Heart right ventricle (tissue), 16 donors: Measurements from ENCODE around the gene FSTL5. TPM values are rescaled to one million over a fixed set of nuclear protein-coding genes. Genes with fewer than 3 reads are reported as not detected.

ENCODE experiments used
- ATAC-seq, 8 donors: fragments of 200-7000 bp; cut with Tn5 transposase; one replicate each; pipeline ENCODE4 v1.9.1; 2020; ENCODE audit warnings: mild to moderate bottlenecking in 8 of 8, moderate library complexity in 8 of 8, moderate number of reproducible peaks in 1 of 8
- DNase-seq, 2 donors: peaks; one replicate each; pipeline ENCODE4 v3.0.0-alpha.2; 2020
- H3K27ac ChIP-seq, 10 donors: fragments of 200-600 bp; sonication (generic) in 2 of 10; one replicate each; pipeline versions ENCODE4 v1.5.0 to v1.8.0; 2020 to 2022; ENCODE audit warnings: mild to moderate bottlenecking in 3 of 10
- H3K27me3 ChIP-seq, 7 donors: fragments of 200-600 bp; one replicate each; pipeline ENCODE4 v1.8.0; 2021 to 2022; ENCODE audit warnings: mild to moderate bottlenecking in 2 of 7
- H3K36me3 ChIP-seq, 9 donors: fragments of 200-600 bp; sonication (generic) in 1 of 9; one replicate each; pipeline versions ENCODE4 v1.5.0 to v1.8.0; 2020 to 2022; ENCODE audit warnings: mild to moderate bottlenecking in 2 of 9
- H3K4me1 ChIP-seq, 9 donors: fragments of 200-600 bp; sonication (generic) in 1 of 9; one replicate each; pipeline versions ENCODE4 v1.5.0 to v1.8.0; 2020 to 2022; ENCODE audit warnings: mild to moderate bottlenecking in 4 of 9
- H3K4me3 ChIP-seq, 10 donors: fragments of 200-600 bp; sonication (generic) in 2 of 10; one replicate each; pipeline versions ENCODE4 v1.5.0 to v1.8.0; 2020 to 2022; ENCODE audit warnings: mild to moderate bottlenecking in 7 of 10, moderate library complexity in 2 of 10
- H3K9me3 ChIP-seq, 11 donors: fragments of 200-600 bp in 10 of 11; sonication (generic) in 2 of 11; one replicate each; pipeline versions ENCODE4 v1.5.0 to v1.8.0; 2013 to 2022; ENCODE audit warnings: mild to moderate bottlenecking in 2 of 11, control low read depth in 1 of 11, moderate library complexity in 1 of 11
- CTCF ChIP-seq, 9 donors: fragments of 200-600 bp; sonication (generic) in 2 of 9; IDR thresholded peaks; one replicate each; pipeline versions ENCODE4 v1.5.0 to v1.8.0; 2021 to 2022; ENCODE audit warnings: antibody characterized with exemption in 9 of 9, mild to moderate bottlenecking in 5 of 9, moderate library complexity in 1 of 9
- WGBS, 2 donors: extraction: QIAGEN DNeasy Blood & Tissue Kit; methylation state at CpG; one replicate each; pipeline ENCODE4 v1.1.7; 2013; ENCODE audit warnings: inconsistent platforms in 1 of 2; 5-methylcytosine and 5-hydroxymethylcytosine counted together
- intact Hi-C, 10 donors: fragments of 100-400 bp; cut with DNase I; formaldehyde crosslinking; loops; one replicate each; pipeline versions ENCODE4 v1.11.1 to v1.14.2; 2022
- polyA plus RNA-seq, 2 donors: library from polyadenylated mRNA; stranded (reverse); fragments of 200-250 nt; gene quantifications; one replicate each; pipeline ENCODE4 v1.2.3, GENCODE V29; 2013
- total RNA-seq, 10 donors: library from RNA; stranded (reverse); fragmentation: NEBNext Ultra II Directional in 3 of 10; extraction: Animal tissue kit (Norgen Biotek cat#: 25700) in 3 of 10; gene quantifications; one replicate each; pipeline versions ENCODE4 v1.2.1 to v1.2.4, GENCODE V29; 2021 to 2023
- donor health status: Arrhythmogenic right ventricular cardiomyopathy.
- donor health status: ischemic (EF 13 %, LVEDD 7.1; RV severe dilation, severe dysfunction).
- donor health status: healthy with polysubstance abuse.
- donor health status: DM: no; HTN: yes; CAD: no.
- donor health status: DM: no; HTN: no; CAD: no.
- donor health status: ischemic (EF 25% LVEDD 6.9; RV normal size, moderate dysfunction).
- donor health status: ischemic (EF 25% LVEDD 5.7; RV mildly dilated, moderate dysfunction).
- donor health status: healthy.
- donor health status: DM: yes; HTN: yes; CAD: no.
- donor health status: Ischemic cardiomyopathy.
- donor health status: ischemic (EF 35%, LVEDD 5.7; RV mildly dilated, moderate dysfunction).
- donor health status: nonischemic (EF 11% LVEDD 7.7; RV severe dilation, severe dysfunction).
- donor health status: DM: yes; HTN: yes; CAD: no.
- donor health status: PGD.
- donor health status: ischemic (EF 29% LVEDD 5.4; RV normal size, mild dysfunction).
- donor health status: nonischemic (EF 23%, LVEDD 6.1; RV moderate dilation, normal function).

FSTL5 gene
- total and polyA plus RNA-seq, 12 donors: 0.01 TPM; not detected in 11

- no peak overlapping the region for H3K4me3 ChIP-seq
- H3K4me1 ChIP-seq: no peaks in the 10 kb centered on the region
- ATAC-seq (no peak), DNase-seq (no peak)
- 70 to 82% methylated on average over 2 of the region's 2 CpGs for WGBS, 2 donors
- H3K36me3 ChIP-seq: no peaks in the 10 kb centered on the region
- no peaks in the 10 kb centered on the region for H3K27me3 ChIP-seq
- H3K27ac ChIP-seq: no peak overlapping the region
- TF ChIP-seq CTCF (IDR thresholded peaks at IDR 0.05): no peak
- intact Hi-C loops: no loop called here
- H3K9me3 ChIP-seq: no peaks in the 10 kb centered on the region
These were observed 46.7 kb downstream of the FSTL5 start for GRCh38 chr4:162117051-162117450.

GRCh38 chr4:162116095-162116779 is 47.6 kb downstream of the FSTL5 start:
- ATAC-seq (no peak), DNase-seq (no peak)
- H3K36me3 ChIP-seq: no peaks in the 10 kb centered on the region
- no peaks in the 10 kb centered on the region for H3K9me3 ChIP-seq
- intact Hi-C loops: no loop called here
- no peak overlapping the region for H3K4me3 ChIP-seq
- no peaks in the 10 kb centered on the region for H3K4me1 ChIP-seq
- WGBS, 2 donors: 49 to 61% methylated on average over 13 of the region's 13 CpGs
- H3K27me3 ChIP-seq: no peaks in the 10 kb centered on the region
- H3K27ac ChIP-seq: no peak overlapping the region
- no peak for TF ChIP-seq CTCF (IDR thresholded peaks at IDR 0.05)

GRCh38 chr4:162115333-162115732 is 48.5 kb downstream of the FSTL5 start:
- intact Hi-C loops: no loop called here
- no peak overlapping the region for H3K27ac ChIP-seq
- H3K9me3 ChIP-seq: no peaks in the 10 kb centered on the region
- ATAC-seq (no peak), DNase-seq (no peak)
- no peaks in the 10 kb centered on the region for H3K36me3 ChIP-seq
- no peaks in the 10 kb centered on the region for H3K27me3 ChIP-seq
- no peaks in the 10 kb centered on the region for H3K4me1 ChIP-seq
- 29 to 36% methylated on average over 3 of the region's 3 CpGs for whole genome bisulfite sequencing, 2 donors
- H3K4me3 ChIP-seq: no peak overlapping the region
- no peak for TF ChIP-seq CTCF (IDR thresholded peaks at IDR 0.05)

GRCh38 chr4:162111078-162111477 is 52.7 kb downstream of the FSTL5 start:
- ATAC-seq: no peak
- Histone ChIP-seq H3K27ac (no peak overlapping the region), H3K4me3 (no peak overlapping the region), H3K9me3 (no peaks in the 10 kb centered on the region), H3K4me1 (no peaks in the 10 kb centered on the region), H3K27me3 (no peaks in the 10 kb centered on the region), H3K36me3 (no peaks in the 10 kb centered on the region)
- 92 to 93% methylated on average over 4 of the region's 4 CpGs for WGBS, 2 donors
- no peak for DNase-seq
- intact Hi-C loops: no loop called here
- TF ChIP-seq CTCF (IDR thresholded peaks at IDR 0.05): no peak
